ENCODE measurements around the gene UQCRC1.

The UQCRC1 gene

GRCh38 chr3:48651771-48652170 lies 42.3 kb upstream of the UQCRC1 start:
- no peaks in the 10 kb centered on the region for H4K20me1 ChIP-seq (ENCODE audit: insufficient read depth, low read length)
- H3F3A ChIP-seq (ENCODE audit: insufficient read depth, low read length), result peaks cover 9% of the 10 kb centered on the region; the same call in 1 of the 2 replicates
- peaks cover 23% of the 10 kb centered on the region for H3K4me1 ChIP-seq (ENCODE audit: low read length)
- no peak overlapping the region for H3K4me2 ChIP-seq (ENCODE audit: low read depth, low read length)
- DNase-seq, result no peak
- no peak overlapping the region for H3K4me3 ChIP-seq (ENCODE audit: low read length)
- H3K36me3 ChIP-seq (replicated peaks; ENCODE audit: insufficient read depth, low read length), result no peaks in the 10 kb centered on the region
- no peaks in the 10 kb centered on the region for H3K27me3 ChIP-seq (replicated peaks; ENCODE audit: insufficient read depth, low read length)
- H3K79me2 ChIP-seq (ENCODE audit: low read length), result no peaks in the 10 kb centered on the region
- H3K9me3 ChIP-seq (replicated peaks; ENCODE audit: insufficient read depth, low read length), result no peaks in the 10 kb centered on the region
- no peak overlapping the region for H3K9ac ChIP-seq (ENCODE audit: low read length)
- H3K9me2 ChIP-seq (replicated peaks; ENCODE audit: insufficient read depth, low read length), result no peaks in the 10 kb centered on the region
- no peak overlapping the region for H2AFZ ChIP-seq (ENCODE audit: low read length)
- TF ChIP-seq EZH2 (optimal IDR thresholded peaks at IDR 0.05; ENCODE audit: low read depth, low read length), result no peak
- no peak for TF ChIP-seq CTCF (IDR thresholded peaks at IDR 0.05; ENCODE audit: low read length)
- no peak for TF ChIP-seq EZH2phosphoT487 (IDR thresholded peaks at IDR 0.05; ENCODE audit: low read length)
- no peak overlapping the region for H3K27ac ChIP-seq (ENCODE audit: low read length)

- H3K27ac ChIP-seq (ENCODE audit: low read length), result no peak overlapping the region
Measured at GRCh38 chr3:48650723-48651122, 41.3 kb upstream of the UQCRC1 start.

GRCh38 chr3:48648188-48648850 lies 38.9 kb upstream of the UQCRC1 start:
- Histone ChIP-seq H3K4me1 (ENCODE audit: low read length) (peaks cover 11% of the 10 kb centered on the region), H3K4me3 (ENCODE audit: low read length) (no peak overlapping the region), H2AFZ (ENCODE audit: low read length) (no peak overlapping the region), H3F3A (ENCODE audit: insufficient read depth, low read length) (peaks cover 8% of the 10 kb centered on the region; the same call in 1 of the 2 replicates), H3K9me2 (replicated peaks; ENCODE audit: insufficient read depth, low read length) (no peaks in the 10 kb centered on the region), H3K27ac (ENCODE audit: low read length) (no peak overlapping the region), H3K36me3 (replicated peaks; ENCODE audit: insufficient read depth, low read length) (no peaks in the 10 kb centered on the region), H3K79me2 (ENCODE audit: low read length) (no peaks in the 10 kb centered on the region), H4K20me1 (ENCODE audit: insufficient read depth, low read length) (no peaks in the 10 kb centered on the region), H3K4me2 (ENCODE audit: low read depth, low read length) (no peak overlapping the region), H3K27me3 (replicated peaks; ENCODE audit: insufficient read depth, low read length) (0 out of 2 replicates have a peak, but pooled peaks cover 8% of the 10 kb centered on the region), H3K9me3 (replicated peaks; ENCODE audit: insufficient read depth, low read length) (no peaks in the 10 kb centered on the region), H3K9ac (ENCODE audit: low read length) (no peak overlapping the region)
- no peak for DNase-seq
- TF ChIP-seq CTCF (IDR thresholded peaks at IDR 0.05; ENCODE audit: low read length), result no peak
- TF ChIP-seq EZH2 (optimal IDR thresholded peaks at IDR 0.05; ENCODE audit: low read depth, low read length), result no peak
- TF ChIP-seq EZH2phosphoT487 (IDR thresholded peaks at IDR 0.05; ENCODE audit: low read length), result no peak

More at GRCh38 chr3:48650723-48651122, 41.3 kb upstream of the UQCRC1 start:
- Histone ChIP-seq H3K9me3 (replicated peaks; ENCODE audit: insufficient read depth, low read length) (no peaks in the 10 kb centered on the region), H3K9ac (ENCODE audit: low read length) (no peak overlapping the region), H3K36me3 (replicated peaks; ENCODE audit: insufficient read depth, low read length) (no peaks in the 10 kb centered on the region), H3K9me2 (replicated peaks; ENCODE audit: insufficient read depth, low read length) (no peaks in the 10 kb centered on the region), H3K4me1 (ENCODE audit: low read length) (peaks cover 18% of the 10 kb centered on the region), H3K4me2 (ENCODE audit: low read depth, low read length) (no peak overlapping the region), H3F3A (ENCODE audit: insufficient read depth, low read length) (peaks cover 9% of the 10 kb centered on the region; the same call in 1 of the 2 replicates), H3K27me3 (replicated peaks; ENCODE audit: insufficient read depth, low read length) (no peaks in the 10 kb centered on the region), H3K4me3 (ENCODE audit: low read length) (no peak overlapping the region), H3K79me2 (ENCODE audit: low read length) (no peaks in the 10 kb centered on the region), H2AFZ (ENCODE audit: low read length) (no peak overlapping the region), H4K20me1 (ENCODE audit: insufficient read depth, low read length) (no peaks in the 10 kb centered on the region)
- no peak for TF ChIP-seq EZH2phosphoT487 (IDR thresholded peaks at IDR 0.05; ENCODE audit: low read length)
- no peak for TF ChIP-seq EZH2 (optimal IDR thresholded peaks at IDR 0.05; ENCODE audit: low read depth, low read length)
- no peak for TF ChIP-seq CTCF (IDR thresholded peaks at IDR 0.05; ENCODE audit: low read length)
- DNase-seq, result no peak
